HG03045 (cell line): ENCODE measurements around the gene ALCAM.

Experiments used
- ATAC-seq: cut with Tn5 transposase; IDR thresholded peaks from one replicate; pipeline ENCODE4 v1.9.1; 2021; ENCODE audit warnings: mild to moderate bottlenecking, moderate library complexity; ENCODE audit not compliant: unreplicated experiment

Gene ALCAM

GRCh38 chr3:105616374-105617121, 249.8 kb downstream of the ALCAM start:
- no peak for ATAC-seq

GRCh38 chr3:105618556-105618955, 251.8 kb downstream of the ALCAM start:
- ATAC-seq, result no peak

- ATAC-seq, result no peak
Observed at GRCh38 chr3:105619651-105620050, 252.9 kb downstream of the ALCAM start.

- no peak for ATAC-seq
Observed at GRCh38 chr3:105620236-105620635, 253.5 kb downstream of the ALCAM start.

- ATAC-seq, result no peak
Observed at GRCh38 chr3:105622169-105622568, 255.5 kb downstream of the ALCAM start.
